Panc1 (cell line): Measurements from ENCODE around the gene NFYC. TPM values are rescaled to one million over a fixed set of nuclear protein-coding genes. Genes with fewer than 3 reads are reported as not detected.

Experiments
- ATAC-seq: fragments of 200-7000 bp; cut with Tn5 transposase; 2 replicates; pipeline ENCODE4 v1.9.1; 2020; ENCODE audit warnings: mild to moderate bottlenecking, moderate library complexity
- BruUV-seq: library from RNA; stranded (reverse); fragments of 400-500 nt; replicated peaks from 2 replicates; lab custom pipeline; 2021; lab: Mats Ljungman, UMichigan
- CTCF ChIA-PET: fragments of 300-600 bp; sonication (Branson Sonifier 250); formaldehyde crosslinking; loops from one replicate; lab custom pipeline; 2022; ENCODE audit warnings: antibody characterized with exemption; lab: Charles Lee
- POLR2A ChIA-PET: fragments of 300-600 bp; sonication (Branson Sonifier 250); formaldehyde crosslinking; loops from one replicate; lab custom pipeline; 2022; ENCODE audit warnings: antibody characterized with exemption; lab: Charles Lee
- DNase-seq: peaks from one replicate; pipeline ENCODE4 v3.0.0-alpha.2; 2010; ENCODE audit warnings: low read depth, low spot score
- H3K27ac ChIP-seq: 2 replicates; pipeline ENCODE4 v1.5.1; 2011; ENCODE audit warnings: mild to moderate bottlenecking, low read length, inconsistent platforms
- H3K27me3 ChIP-seq: fragments of 200-500 bp; sonication (Bioruptor generic); 2 replicates; pipeline ENCODE4 v1.6.0; 2014; ENCODE audit warnings: low read length, inconsistent platforms; ENCODE audit not compliant: control insufficient read depth, insufficient read depth
- H3K36me3 ChIP-seq: fragments of 200-500 bp; sonication (Bioruptor generic); 2 replicates; pipeline ENCODE4 v1.5.1; 2014; ENCODE audit warnings: inconsistent platforms, mild to moderate bottlenecking, low read length, moderate library complexity; ENCODE audit not compliant: control insufficient read depth, insufficient read depth
- H3K4me1 ChIP-seq: 2 replicates; pipeline ENCODE4 v1.5.1; 2011; ENCODE audit warnings: inconsistent platforms, mild to moderate bottlenecking, low read length, moderate library complexity; ENCODE audit not compliant: control insufficient read depth, insufficient read depth
- H3K4me3 ChIP-seq, 2 experiments: 2 replicates each; pipeline ENCODE4 v1.5.1; 2011 to 2012; ENCODE audit warnings: low read depth in 2 of 2, low read length in 2 of 2, mild to moderate bottlenecking in 2 of 2, inconsistent platforms in 1 of 2, moderate library complexity in 1 of 2
- H3K9me3 ChIP-seq: fragments of 200-500 bp; sonication (Bioruptor generic); 2 replicates; pipeline ENCODE4 v1.5.1; 2014; ENCODE audit warnings: low read depth, mild to moderate bottlenecking, inconsistent platforms, low read length, moderate library complexity; ENCODE audit not compliant: control insufficient read depth, insufficient read depth
- POLR2AphosphoS5 ChIP-seq: IDR thresholded peaks from 2 replicates; pipeline ENCODE4 v1.6.1; 2012; ENCODE audit warnings: mild to moderate bottlenecking, low read depth, low read length, moderate library complexity
- SIN3A ChIP-seq: IDR thresholded peaks from 2 replicates; pipeline ENCODE4 v1.6.1; 2012; ENCODE audit warnings: low read depth, mild to moderate bottlenecking, low read length, moderate library complexity, borderline replicate concordance; ENCODE audit not compliant: insufficient read depth
- TCF7L2 ChIP-seq: IDR thresholded peaks from 2 replicates; pipeline ENCODE4 v1.6.1; 2011; ENCODE audit warnings: mild to moderate bottlenecking, low read depth, low read length, inconsistent platforms
- in situ Hi-C: cut with HindIII; loops from 2 replicates; pipeline ENCODE4 v1.10.0; 2016; ENCODE audit warnings: low sequenced_read_pairs, low pct_unique_long_range_greater_than_20kb
- intact Hi-C: fragments of 100-400 bp; cut with micrococcal nuclease; formaldehyde crosslinking; loops from one replicate; pipeline ENCODE4 v1.10.0; 2022; ENCODE audit not compliant: unreplicated experiment
- total RNA-seq: library from RNA; stranded (reverse); gene quantifications from one replicate; pipeline ENCODE4 v1.2.1, GENCODE V29; 2021; ENCODE audit not compliant: unreplicated experiment
- TF ChIP-seq, protein P1 (sequence below), 2 experiments: IDR thresholded peaks; 2 replicates each; pipeline ENCODE4 v1.6.1; 2011 to 2012; ENCODE audit warnings: low read depth in 2 of 2, control low read depth in 1 of 2, low read length in 1 of 2, mild to moderate bottlenecking in 1 of 2, moderate library complexity in 1 of 2; ENCODE audit not compliant: insufficient read depth in 1 of 2
- TF ChIP-seq, protein P2 (sequence below): fragments of 450-650 bp; IDR thresholded peaks from 2 replicates; pipeline ENCODE4 v1.5.1; 2017; ENCODE audit warnings: mild to moderate bottlenecking

NFYC gene
- total RNA-seq, 1 experiment from 2014 or later = 81.9 TPM

DNA sequence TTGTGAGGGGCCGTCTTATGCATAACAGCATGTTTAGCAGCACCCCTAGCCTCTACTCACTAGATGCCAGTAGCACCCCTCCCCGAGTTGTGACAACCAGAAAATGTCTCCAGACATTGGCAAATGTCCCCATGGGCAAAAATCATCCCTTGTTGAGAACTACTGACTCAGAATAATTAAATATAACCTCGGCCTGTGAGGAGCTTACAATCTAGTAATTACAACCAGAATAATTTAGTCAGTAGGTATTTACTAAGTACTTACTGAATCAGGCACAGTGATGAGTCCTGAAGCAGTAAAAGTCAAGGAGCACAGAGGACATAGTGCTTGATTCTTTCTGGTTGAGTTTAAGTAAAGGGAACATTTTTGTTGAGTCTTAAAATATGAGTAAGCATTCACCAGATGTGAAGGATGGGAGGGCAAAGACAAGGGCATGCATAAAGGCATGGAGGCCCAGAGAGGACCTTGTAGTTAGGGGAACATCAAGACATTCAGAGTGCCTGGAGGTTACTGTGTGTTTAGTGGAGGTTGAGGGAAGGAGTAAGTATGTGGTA is 48.0 kb downstream of the NFYC start:
- in situ Hi-C loops (no loop called here), intact Hi-C loops (no loop called here)
- Histone ChIP-seq H3K27ac (no peak overlapping the region), H3K9me3 (no peaks in the 10 kb centered on the region), H3K4me1 (peaks cover 2% of the 10 kb centered on the region; the same call in 1 of the 2 replicates), H3K4me3 (no peak overlapping the region), H3K27me3 (no peaks in the 10 kb centered on the region), H3K36me3 (peaks cover 11% of the 10 kb centered on the region)
- DNase-seq (no peak), ATAC-seq (no peak)
- BruUV-seq = no TSS peak
- CTCF ChIA-PET = no interaction called here
- POLR2A ChIA-PET = interaction anchor here (0.6 kb wide), 1 partner anchor 11 kb away, joined by 4 read pairs; no protein-coding TSS in a partner anchor
- TF ChIP-seq TCF7L2 (no peak), POLR2AphosphoS5 (no peak), SIN3A (no peak)
- TF ChIP-seq, protein P1, sequence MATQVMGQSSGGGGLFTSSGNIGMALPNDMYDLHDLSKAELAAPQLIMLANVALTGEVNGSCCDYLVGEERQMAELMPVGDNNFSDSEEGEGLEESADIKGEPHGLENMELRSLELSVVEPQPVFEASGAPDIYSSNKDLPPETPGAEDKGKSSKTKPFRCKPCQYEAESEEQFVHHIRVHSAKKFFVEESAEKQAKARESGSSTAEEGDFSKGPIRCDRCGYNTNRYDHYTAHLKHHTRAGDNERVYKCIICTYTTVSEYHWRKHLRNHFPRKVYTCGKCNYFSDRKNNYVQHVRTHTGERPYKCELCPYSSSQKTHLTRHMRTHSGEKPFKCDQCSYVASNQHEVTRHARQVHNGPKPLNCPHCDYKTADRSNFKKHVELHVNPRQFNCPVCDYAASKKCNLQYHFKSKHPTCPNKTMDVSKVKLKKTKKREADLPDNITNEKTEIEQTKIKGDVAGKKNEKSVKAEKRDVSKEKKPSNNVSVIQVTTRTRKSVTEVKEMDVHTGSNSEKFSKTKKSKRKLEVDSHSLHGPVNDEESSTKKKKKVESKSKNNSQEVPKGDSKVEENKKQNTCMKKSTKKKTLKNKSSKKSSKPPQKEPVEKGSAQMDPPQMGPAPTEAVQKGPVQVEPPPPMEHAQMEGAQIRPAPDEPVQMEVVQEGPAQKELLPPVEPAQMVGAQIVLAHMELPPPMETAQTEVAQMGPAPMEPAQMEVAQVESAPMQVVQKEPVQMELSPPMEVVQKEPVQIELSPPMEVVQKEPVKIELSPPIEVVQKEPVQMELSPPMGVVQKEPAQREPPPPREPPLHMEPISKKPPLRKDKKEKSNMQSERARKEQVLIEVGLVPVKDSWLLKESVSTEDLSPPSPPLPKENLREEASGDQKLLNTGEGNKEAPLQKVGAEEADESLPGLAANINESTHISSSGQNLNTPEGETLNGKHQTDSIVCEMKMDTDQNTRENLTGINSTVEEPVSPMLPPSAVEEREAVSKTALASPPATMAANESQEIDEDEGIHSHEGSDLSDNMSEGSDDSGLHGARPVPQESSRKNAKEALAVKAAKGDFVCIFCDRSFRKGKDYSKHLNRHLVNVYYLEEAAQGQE (IDR thresholded peaks at IDR 0.05; ENCODE audit: insufficient read depth in 1 of 2, low read depth in 2 of 2, low read length in 1 of 2) = no peak
- TF ChIP-seq, protein P2, sequence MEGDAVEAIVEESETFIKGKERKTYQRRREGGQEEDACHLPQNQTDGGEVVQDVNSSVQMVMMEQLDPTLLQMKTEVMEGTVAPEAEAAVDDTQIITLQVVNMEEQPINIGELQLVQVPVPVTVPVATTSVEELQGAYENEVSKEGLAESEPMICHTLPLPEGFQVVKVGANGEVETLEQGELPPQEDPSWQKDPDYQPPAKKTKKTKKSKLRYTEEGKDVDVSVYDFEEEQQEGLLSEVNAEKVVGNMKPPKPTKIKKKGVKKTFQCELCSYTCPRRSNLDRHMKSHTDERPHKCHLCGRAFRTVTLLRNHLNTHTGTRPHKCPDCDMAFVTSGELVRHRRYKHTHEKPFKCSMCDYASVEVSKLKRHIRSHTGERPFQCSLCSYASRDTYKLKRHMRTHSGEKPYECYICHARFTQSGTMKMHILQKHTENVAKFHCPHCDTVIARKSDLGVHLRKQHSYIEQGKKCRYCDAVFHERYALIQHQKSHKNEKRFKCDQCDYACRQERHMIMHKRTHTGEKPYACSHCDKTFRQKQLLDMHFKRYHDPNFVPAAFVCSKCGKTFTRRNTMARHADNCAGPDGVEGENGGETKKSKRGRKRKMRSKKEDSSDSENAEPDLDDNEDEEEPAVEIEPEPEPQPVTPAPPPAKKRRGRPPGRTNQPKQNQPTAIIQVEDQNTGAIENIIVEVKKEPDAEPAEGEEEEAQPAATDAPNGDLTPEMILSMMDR = no peak

DNA sequence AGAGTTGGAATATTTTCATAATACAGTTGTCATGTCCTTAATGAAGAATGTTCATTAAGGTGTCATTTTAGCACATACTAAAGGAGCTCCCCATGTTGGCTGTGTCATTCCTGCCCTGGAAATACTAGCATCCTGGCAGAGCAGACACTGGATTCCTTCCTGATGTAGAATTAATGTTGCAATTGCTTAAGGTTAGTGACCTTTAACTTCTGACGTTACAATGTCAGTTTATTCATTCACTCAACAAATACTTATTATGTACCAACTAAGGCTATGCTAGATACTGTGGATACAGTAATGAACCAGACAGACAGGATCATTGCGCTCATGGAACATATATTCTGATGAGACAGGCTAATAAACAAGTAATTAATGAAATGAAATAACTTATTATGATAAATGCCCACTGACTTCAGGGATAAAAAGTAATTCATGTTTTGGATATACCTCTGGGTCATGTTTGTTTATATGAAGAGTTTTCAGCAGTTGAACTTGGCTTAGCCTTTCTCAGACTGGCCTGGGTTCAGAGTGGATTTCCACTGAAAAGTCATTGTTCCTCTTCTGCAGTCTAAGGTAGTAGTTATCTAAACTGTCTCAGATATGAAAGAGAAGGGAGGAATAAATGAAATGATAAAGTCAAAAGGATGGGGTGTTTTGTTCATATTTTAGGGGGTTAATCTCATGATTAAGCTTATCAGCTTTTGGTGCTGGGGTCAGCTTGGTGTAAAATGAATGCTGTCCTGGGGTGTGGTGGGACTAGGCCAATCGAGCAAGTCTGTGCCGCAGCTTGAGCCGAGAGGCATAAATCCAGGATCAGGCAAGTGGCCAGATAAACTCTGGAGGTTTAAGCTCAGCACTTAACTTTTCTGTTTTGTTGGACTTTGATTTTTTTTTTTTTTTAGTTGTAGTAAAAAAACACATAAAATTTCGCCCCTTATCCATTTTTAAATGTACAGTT is 48.8 kb downstream of the NFYC start:
- intact Hi-C loops (no loop called here), in situ Hi-C loops (no loop called here)
- no peaks in the 10 kb centered on the region for H3K9me3 ChIP-seq
- CTCF ChIA-PET = no interaction called here
- ATAC-seq (no peak), DNase-seq (no peak)
- BruUV-seq = no TSS peak
- TF ChIP-seq, protein P2 = no peak
- TF ChIP-seq POLR2AphosphoS5 (no peak), SIN3A (no peak), TCF7L2 (no peak)
- TF ChIP-seq, protein P1 (IDR thresholded peaks at IDR 0.05; ENCODE audit: insufficient read depth in 1 of 2, low read depth in 2 of 2, low read length in 1 of 2) = no peak
- no peak overlapping the region for H3K4me3 ChIP-seq
- H3K27ac ChIP-seq = no peak overlapping the region
- POLR2A ChIA-PET = no interaction called here
- H3K36me3 ChIP-seq = peaks cover 11% of the 10 kb centered on the region
- peaks cover 2% of the 10 kb centered on the region; the same call in 1 of the 2 replicates for H3K4me1 ChIP-seq
- H3K27me3 ChIP-seq = no peaks in the 10 kb centered on the region
